H9 (cell line): ENCODE data around the gene TPGS1. TPM values are rescaled to one million over a fixed set of nuclear protein-coding genes. Genes with fewer than 3 reads are reported as not detected.

Source experiments
- DNase-seq: peaks from one replicate; pipeline ENCODE4 v3.0.0-alpha.2; 2017
- H2AFZ ChIP-seq: one replicate; pipeline ENCODE4 v1.6.1; 2013; ENCODE audit warnings: mild to moderate bottlenecking, low read length, control low read depth, moderate library complexity
- H2AK5ac ChIP-seq: 2 replicates; pipeline ENCODE4 v1.6.1; 2013; ENCODE audit warnings: low read length, control low read depth, mixed read lengths; ENCODE audit not compliant: insufficient read length
- H2BK120ac ChIP-seq: one replicate; pipeline ENCODE4 v1.6.1; 2013; ENCODE audit warnings: low read depth, mild to moderate bottlenecking, low read length, control low read depth, inconsistent platforms; ENCODE audit not compliant: poor library complexity, severe bottlenecking
- H2BK12ac ChIP-seq: 2 replicates; pipeline ENCODE4 v1.6.1; 2013; ENCODE audit warnings: low read length, control low read depth, mixed read lengths, low read depth; ENCODE audit not compliant: insufficient read length
- H2BK15ac ChIP-seq: 2 replicates; pipeline ENCODE4 v1.6.1; 2013; ENCODE audit warnings: low read depth, low read length, control low read depth
- H2BK20ac ChIP-seq: one replicate; pipeline ENCODE4 v1.6.1; 2013; ENCODE audit warnings: low read depth, mild to moderate bottlenecking, low read length, control low read depth, inconsistent platforms; ENCODE audit not compliant: poor library complexity, severe bottlenecking
- H2BK5ac ChIP-seq: 2 replicates; pipeline ENCODE4 v1.6.1; 2013; ENCODE audit warnings: low read length, control low read depth, mixed read lengths; ENCODE audit not compliant: insufficient read length
- H3K14ac ChIP-seq: 2 replicates; pipeline ENCODE4 v1.6.1; 2013; ENCODE audit warnings: low read length, control low read depth; ENCODE audit not compliant: insufficient read depth
- H3K18ac ChIP-seq: 2 replicates; pipeline ENCODE4 v1.6.1; 2013; ENCODE audit warnings: low read depth, mild to moderate bottlenecking, mixed read lengths, low read length, control low read depth; ENCODE audit not compliant: insufficient read length
- H3K23ac ChIP-seq: 2 replicates; pipeline ENCODE4 v1.6.1; 2013; ENCODE audit warnings: low read length, control low read depth, mixed read lengths, low read depth; ENCODE audit not compliant: insufficient read length
- H3K23me2 ChIP-seq: 2 replicates; pipeline ENCODE4 v1.6.1; 2013; ENCODE audit warnings: low read depth, mild to moderate bottlenecking, mixed read lengths, low read length, control low read depth; ENCODE audit not compliant: insufficient read length, poor library complexity, severe bottlenecking
- H3K27ac ChIP-seq: 2 replicates; pipeline ENCODE4 v1.5.1; 2013; ENCODE audit warnings: low read length, control low read depth, mixed read lengths, low read depth; ENCODE audit not compliant: insufficient read length
- H3K27me3 ChIP-seq: 2 replicates; pipeline ENCODE4 v1.6.1; 2013; ENCODE audit warnings: low read length, control low read depth, inconsistent platforms; ENCODE audit not compliant: insufficient read depth
- H3K4ac ChIP-seq: 2 replicates; pipeline ENCODE4 v1.6.1; 2013; ENCODE audit warnings: low read depth, mild to moderate bottlenecking, control low read depth, inconsistent platforms, low read length, moderate library complexity
- H3K4me1 ChIP-seq: 2 replicates; pipeline ENCODE4 v1.6.1; 2013; ENCODE audit warnings: low read length, control low read depth, inconsistent platforms; ENCODE audit not compliant: insufficient read depth
- H3K4me2 ChIP-seq: 2 replicates; pipeline ENCODE4 v1.6.1; 2013; ENCODE audit warnings: low read length, control low read depth, mixed read lengths; ENCODE audit not compliant: insufficient read length, insufficient read depth
- H3K56ac ChIP-seq: 2 replicates; pipeline ENCODE4 v1.6.1; 2013; ENCODE audit warnings: low read depth, mild to moderate bottlenecking, mixed read lengths, low read length, control low read depth; ENCODE audit not compliant: insufficient read length
- H3K79me1 ChIP-seq: 2 replicates; pipeline ENCODE4 v1.6.1; 2013; ENCODE audit warnings: low read depth, mild to moderate bottlenecking, moderate library complexity, low read length, control low read depth, inconsistent platforms; ENCODE audit not compliant: insufficient read depth, poor library complexity, severe bottlenecking
- H3K79me2 ChIP-seq: 2 replicates; pipeline ENCODE4 v1.6.1; 2013; ENCODE audit warnings: low read length, control low read depth, inconsistent platforms; ENCODE audit not compliant: insufficient read depth
- H3K9ac ChIP-seq: 2 replicates; pipeline ENCODE4 v1.6.1; 2013; ENCODE audit warnings: low read length, control low read depth, mixed read lengths; ENCODE audit not compliant: insufficient read length; ENCODE audit errors: extremely low read depth
- H3K9me3 ChIP-seq: one replicate; pipeline ENCODE4 v1.6.1; 2013; ENCODE audit warnings: low read depth, low read length, inconsistent platforms; ENCODE audit not compliant: control insufficient read depth
- H3T11ph ChIP-seq: one replicate; pipeline ENCODE4 v1.6.1; 2013; ENCODE audit warnings: mild to moderate bottlenecking, low read length, control low read depth, inconsistent platforms
- H4K20me1 ChIP-seq: one replicate; pipeline ENCODE4 v1.6.1; 2013; ENCODE audit not compliant: control insufficient read depth, insufficient read length, insufficient read depth
- H4K5ac ChIP-seq: 2 replicates; pipeline ENCODE4 v1.6.1; 2013; ENCODE audit warnings: low read depth, mild to moderate bottlenecking, mixed read lengths, low read length, control low read depth; ENCODE audit not compliant: insufficient read length
- H4K8ac ChIP-seq: replicated peaks from 2 replicates; pipeline ENCODE4 v1.6.1; 2013; ENCODE audit warnings: low read length, control low read depth, mixed read lengths, low read depth; ENCODE audit not compliant: insufficient read length
- H4K91ac ChIP-seq: 2 replicates; pipeline ENCODE4 v1.6.1; 2013; ENCODE audit warnings: low read depth, mild to moderate bottlenecking, moderate library complexity, mixed read lengths, low read length, control low read depth; ENCODE audit not compliant: insufficient read length
- H3K27ac Mint-ChIP-seq, 3 experiments: 2 replicates in 2 of 3; 3 replicates in 1 of 3; pipeline ENCODE4 v1.8.0; 2020 to 2021; ENCODE audit warnings: mixed read lengths in 3 of 3, mild to moderate bottlenecking in 1 of 3, moderate library complexity in 1 of 3
- H3K27me3 Mint-ChIP-seq: 2 replicates; pipeline ENCODE4 v1.8.0; 2021; ENCODE audit warnings: low read depth, mild to moderate bottlenecking, moderate library complexity, mixed read lengths
- H3K36me3 Mint-ChIP-seq, 3 experiments: 2 replicates in 2 of 3; 3 replicates in 1 of 3; pipeline ENCODE4 v1.8.0; 2020 to 2021; ENCODE audit warnings: low read depth in 3 of 3, mixed read lengths in 3 of 3; ENCODE audit not compliant: insufficient read depth in 1 of 3
- H3K4me1 Mint-ChIP-seq, 2 experiments: 2 replicates each; pipeline ENCODE4 v1.8.0; 2020; ENCODE audit warnings: mixed read lengths in 2 of 2
- H3K4me3 Mint-ChIP-seq, 2 experiments: 2 replicates in 1 of 2; 3 replicates in 1 of 2; pipeline ENCODE4 v1.8.0; 2020 to 2021; ENCODE audit warnings: mild to moderate bottlenecking in 2 of 2, mixed read lengths in 2 of 2, moderate library complexity in 1 of 2
- H3K9me3 Mint-ChIP-seq, 2 experiments: 2 replicates in 1 of 2; 3 replicates in 1 of 2; pipeline ENCODE4 v1.8.0; 2020; ENCODE audit warnings: mild to moderate bottlenecking in 2 of 2, mixed read lengths in 2 of 2, moderate library complexity in 1 of 2
- WGBS: extraction: QIAGEN DNeasy Blood & Tissue Kit; methylation state at CpG from one replicate; pipeline ENCODE4 v1.1.7; 2013; ENCODE audit warnings: missing lambda C conversion rate, low lambda C conversion rate, mixed read lengths; ENCODE audit not compliant: insufficient read length; ENCODE audit errors: extremely low coverage; 5-methylcytosine and 5-hydroxymethylcytosine counted together
- total RNA-seq: library from RNA; stranded (reverse); gene quantifications from 2 replicates; pipeline ENCODE4 v1.2.1, GENCODE V29; 2021
- TF ChIP-seq, protein P1 (sequence below): fragments of 200-600 bp; sonication (generic); conservative IDR thresholded peaks from 3 replicates; pipeline ENCODE4 v1.8.0; 2021; ENCODE audit warnings: antibody characterized with exemption, mild to moderate bottlenecking

The TPGS1 gene
- total RNA-seq, 1 experiment from 2014 or later, result 7.4 TPM

- Mint-ChIP-seq H3K4me1 (peaks cover 5 to 8% of the 10 kb centered on the region in 2 experiments), H3K9me3 (no peaks in the 10 kb centered on the region), H3K36me3 (peaks cover 13 to 29% (median 26%) of the 10 kb centered on the region in 3 experiments), H3K27me3 (no peaks in the 10 kb centered on the region), H3K4me3 (no peak overlapping the region), H3K27ac (no peak overlapping the region)
- no peak overlapping the region for H2BK12ac ChIP-seq
- H2BK20ac ChIP-seq, result no peak overlapping the region
- peaks cover 8% of the 10 kb centered on the region for H3K79me1 ChIP-seq
- no peak overlapping the region for H2AFZ ChIP-seq
- WGBS, result no CpG with 5 or more reads among the region's 55 CpGs
- H3K9me3 ChIP-seq, result no peaks in the 10 kb centered on the region
- no peak overlapping the region for H3K14ac ChIP-seq
- H3K27me3 ChIP-seq, result no peaks in the 10 kb centered on the region
- no peak overlapping the region for H3K4ac ChIP-seq
- no peak overlapping the region for H4K91ac ChIP-seq
- H2BK15ac ChIP-seq, result no peak overlapping the region
- no peak overlapping the region for H4K8ac ChIP-seq
- H4K20me1 ChIP-seq, result no peaks in the 10 kb centered on the region
- H3K23ac ChIP-seq, result no peak overlapping the region
- no peak overlapping the region for H3T11ph ChIP-seq
- no peak overlapping the region for H3K4me2 ChIP-seq
- H3K4me1 ChIP-seq, result no peaks in the 10 kb centered on the region
- DNase-seq, result no peak
- no peak overlapping the region for H2BK5ac ChIP-seq
- no peak overlapping the region for H2AK5ac ChIP-seq
- TF ChIP-seq, protein P1, sequence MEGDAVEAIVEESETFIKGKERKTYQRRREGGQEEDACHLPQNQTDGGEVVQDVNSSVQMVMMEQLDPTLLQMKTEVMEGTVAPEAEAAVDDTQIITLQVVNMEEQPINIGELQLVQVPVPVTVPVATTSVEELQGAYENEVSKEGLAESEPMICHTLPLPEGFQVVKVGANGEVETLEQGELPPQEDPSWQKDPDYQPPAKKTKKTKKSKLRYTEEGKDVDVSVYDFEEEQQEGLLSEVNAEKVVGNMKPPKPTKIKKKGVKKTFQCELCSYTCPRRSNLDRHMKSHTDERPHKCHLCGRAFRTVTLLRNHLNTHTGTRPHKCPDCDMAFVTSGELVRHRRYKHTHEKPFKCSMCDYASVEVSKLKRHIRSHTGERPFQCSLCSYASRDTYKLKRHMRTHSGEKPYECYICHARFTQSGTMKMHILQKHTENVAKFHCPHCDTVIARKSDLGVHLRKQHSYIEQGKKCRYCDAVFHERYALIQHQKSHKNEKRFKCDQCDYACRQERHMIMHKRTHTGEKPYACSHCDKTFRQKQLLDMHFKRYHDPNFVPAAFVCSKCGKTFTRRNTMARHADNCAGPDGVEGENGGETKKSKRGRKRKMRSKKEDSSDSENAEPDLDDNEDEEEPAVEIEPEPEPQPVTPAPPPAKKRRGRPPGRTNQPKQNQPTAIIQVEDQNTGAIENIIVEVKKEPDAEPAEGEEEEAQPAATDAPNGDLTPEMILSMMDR, result no peak
- H3K27ac ChIP-seq, result no peak overlapping the region
- peaks cover 13% of the 10 kb centered on the region; the same call in 1 of the 2 replicates for H3K79me2 ChIP-seq
- H3K18ac ChIP-seq, result no peak overlapping the region
- H3K23me2 ChIP-seq, result peaks cover 6% of the 10 kb centered on the region
- H2BK120ac ChIP-seq, result no peak overlapping the region
- no peak overlapping the region for H3K9ac ChIP-seq
- no peak overlapping the region for H4K5ac ChIP-seq
- no peak overlapping the region for H3K56ac ChIP-seq
Observed at GRCh38 chr19:536031-536880, 29.0 kb downstream of the TPGS1 start.
